ENCODE results near the gene HHATL. TPM values are rescaled to one million over a fixed set of nuclear protein-coding genes. Genes with fewer than 3 reads are reported as not detected.

The HHATL gene
- total and polyA plus RNA-seq, 2 of the 8 experiments (the other 6 are each of a cell fraction or from before 2014, with no cell fraction given) = 0.18 TPM; not detected in 1

DNA sequence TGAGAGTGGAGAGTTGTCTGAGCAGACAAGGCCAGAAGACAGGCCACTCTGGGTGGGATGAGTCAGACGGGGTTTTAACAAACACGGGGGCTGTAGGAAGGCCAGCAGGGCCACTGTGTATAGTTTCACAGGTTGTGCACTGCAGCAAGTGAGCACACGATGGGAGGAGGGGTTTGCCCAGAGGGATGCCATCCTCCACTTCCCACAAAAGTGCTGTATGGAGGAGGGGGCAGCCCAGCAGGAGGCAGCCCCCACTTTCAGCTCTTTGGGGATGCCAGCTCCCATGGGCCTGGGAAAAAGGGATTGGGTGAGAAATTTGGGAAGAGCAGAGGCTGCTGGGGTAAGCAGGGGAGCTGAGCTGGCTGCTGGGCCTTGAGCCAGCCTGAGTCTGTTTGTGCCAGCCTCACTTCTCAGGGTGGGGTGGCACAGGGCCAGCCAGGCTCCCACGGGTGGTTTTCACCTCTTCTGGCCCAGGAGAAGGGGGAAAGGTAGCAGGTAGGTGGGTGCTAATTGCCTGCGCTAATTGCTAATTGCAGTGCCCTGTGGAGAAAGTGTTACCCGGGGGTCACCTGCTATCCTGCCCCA lies 42.4 kb downstream of the HHATL start (continued):
- TF ChIP-seq, protein P1, sequence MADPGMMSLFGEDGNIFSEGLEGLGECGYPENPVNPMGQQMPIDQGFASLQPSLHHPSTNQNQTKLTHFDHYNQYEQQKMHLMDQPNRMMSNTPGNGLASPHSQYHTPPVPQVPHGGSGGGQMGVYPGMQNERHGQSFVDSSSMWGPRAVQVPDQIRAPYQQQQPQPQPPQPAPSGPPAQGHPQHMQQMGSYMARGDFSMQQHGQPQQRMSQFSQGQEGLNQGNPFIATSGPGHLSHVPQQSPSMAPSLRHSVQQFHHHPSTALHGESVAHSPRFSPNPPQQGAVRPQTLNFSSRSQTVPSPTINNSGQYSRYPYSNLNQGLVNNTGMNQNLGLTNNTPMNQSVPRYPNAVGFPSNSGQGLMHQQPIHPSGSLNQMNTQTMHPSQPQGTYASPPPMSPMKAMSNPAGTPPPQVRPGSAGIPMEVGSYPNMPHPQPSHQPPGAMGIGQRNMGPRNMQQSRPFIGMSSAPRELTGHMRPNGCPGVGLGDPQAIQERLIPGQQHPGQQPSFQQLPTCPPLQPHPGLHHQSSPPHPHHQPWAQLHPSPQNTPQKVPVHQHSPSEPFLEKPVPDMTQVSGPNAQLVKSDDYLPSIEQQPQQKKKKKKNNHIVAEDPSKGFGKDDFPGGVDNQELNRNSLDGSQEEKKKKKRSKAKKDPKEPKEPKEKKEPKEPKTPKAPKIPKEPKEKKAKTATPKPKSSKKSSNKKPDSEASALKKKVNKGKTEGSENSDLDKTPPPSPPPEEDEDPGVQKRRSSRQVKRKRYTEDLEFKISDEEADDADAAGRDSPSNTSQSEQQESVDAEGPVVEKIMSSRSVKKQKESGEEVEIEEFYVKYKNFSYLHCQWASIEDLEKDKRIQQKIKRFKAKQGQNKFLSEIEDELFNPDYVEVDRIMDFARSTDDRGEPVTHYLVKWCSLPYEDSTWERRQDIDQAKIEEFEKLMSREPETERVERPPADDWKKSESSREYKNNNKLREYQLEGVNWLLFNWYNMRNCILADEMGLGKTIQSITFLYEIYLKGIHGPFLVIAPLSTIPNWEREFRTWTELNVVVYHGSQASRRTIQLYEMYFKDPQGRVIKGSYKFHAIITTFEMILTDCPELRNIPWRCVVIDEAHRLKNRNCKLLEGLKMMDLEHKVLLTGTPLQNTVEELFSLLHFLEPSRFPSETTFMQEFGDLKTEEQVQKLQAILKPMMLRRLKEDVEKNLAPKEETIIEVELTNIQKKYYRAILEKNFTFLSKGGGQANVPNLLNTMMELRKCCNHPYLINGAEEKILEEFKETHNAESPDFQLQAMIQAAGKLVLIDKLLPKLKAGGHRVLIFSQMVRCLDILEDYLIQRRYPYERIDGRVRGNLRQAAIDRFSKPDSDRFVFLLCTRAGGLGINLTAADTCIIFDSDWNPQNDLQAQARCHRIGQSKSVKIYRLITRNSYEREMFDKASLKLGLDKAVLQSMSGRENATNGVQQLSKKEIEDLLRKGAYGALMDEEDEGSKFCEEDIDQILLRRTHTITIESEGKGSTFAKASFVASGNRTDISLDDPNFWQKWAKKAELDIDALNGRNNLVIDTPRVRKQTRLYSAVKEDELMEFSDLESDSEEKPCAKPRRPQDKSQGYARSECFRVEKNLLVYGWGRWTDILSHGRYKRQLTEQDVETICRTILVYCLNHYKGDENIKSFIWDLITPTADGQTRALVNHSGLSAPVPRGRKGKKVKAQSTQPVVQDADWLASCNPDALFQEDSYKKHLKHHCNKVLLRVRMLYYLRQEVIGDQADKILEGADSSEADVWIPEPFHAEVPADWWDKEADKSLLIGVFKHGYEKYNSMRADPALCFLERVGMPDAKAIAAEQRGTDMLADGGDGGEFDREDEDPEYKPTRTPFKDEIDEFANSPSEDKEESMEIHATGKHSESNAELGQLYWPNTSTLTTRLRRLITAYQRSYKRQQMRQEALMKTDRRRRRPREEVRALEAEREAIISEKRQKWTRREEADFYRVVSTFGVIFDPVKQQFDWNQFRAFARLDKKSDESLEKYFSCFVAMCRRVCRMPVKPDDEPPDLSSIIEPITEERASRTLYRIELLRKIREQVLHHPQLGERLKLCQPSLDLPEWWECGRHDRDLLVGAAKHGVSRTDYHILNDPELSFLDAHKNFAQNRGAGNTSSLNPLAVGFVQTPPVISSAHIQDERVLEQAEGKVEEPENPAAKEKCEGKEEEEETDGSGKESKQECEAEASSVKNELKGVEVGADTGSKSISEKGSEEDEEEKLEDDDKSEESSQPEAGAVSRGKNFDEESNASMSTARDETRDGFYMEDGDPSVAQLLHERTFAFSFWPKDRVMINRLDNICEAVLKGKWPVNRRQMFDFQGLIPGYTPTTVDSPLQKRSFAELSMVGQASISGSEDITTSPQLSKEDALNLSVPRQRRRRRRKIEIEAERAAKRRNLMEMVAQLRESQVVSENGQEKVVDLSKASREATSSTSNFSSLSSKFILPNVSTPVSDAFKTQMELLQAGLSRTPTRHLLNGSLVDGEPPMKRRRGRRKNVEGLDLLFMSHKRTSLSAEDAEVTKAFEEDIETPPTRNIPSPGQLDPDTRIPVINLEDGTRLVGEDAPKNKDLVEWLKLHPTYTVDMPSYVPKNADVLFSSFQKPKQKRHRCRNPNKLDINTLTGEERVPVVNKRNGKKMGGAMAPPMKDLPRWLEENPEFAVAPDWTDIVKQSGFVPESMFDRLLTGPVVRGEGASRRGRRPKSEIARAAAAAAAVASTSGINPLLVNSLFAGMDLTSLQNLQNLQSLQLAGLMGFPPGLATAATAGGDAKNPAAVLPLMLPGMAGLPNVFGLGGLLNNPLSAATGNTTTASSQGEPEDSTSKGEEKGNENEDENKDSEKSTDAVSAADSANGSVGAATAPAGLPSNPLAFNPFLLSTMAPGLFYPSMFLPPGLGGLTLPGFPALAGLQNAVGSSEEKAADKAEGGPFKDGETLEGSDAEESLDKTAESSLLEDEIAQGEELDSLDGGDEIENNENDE (IDR thresholded peaks at IDR 0.05; ENCODE audit: insufficient replicate concordance, low read length) = no peak
- TF ChIP-seq, protein P2, sequence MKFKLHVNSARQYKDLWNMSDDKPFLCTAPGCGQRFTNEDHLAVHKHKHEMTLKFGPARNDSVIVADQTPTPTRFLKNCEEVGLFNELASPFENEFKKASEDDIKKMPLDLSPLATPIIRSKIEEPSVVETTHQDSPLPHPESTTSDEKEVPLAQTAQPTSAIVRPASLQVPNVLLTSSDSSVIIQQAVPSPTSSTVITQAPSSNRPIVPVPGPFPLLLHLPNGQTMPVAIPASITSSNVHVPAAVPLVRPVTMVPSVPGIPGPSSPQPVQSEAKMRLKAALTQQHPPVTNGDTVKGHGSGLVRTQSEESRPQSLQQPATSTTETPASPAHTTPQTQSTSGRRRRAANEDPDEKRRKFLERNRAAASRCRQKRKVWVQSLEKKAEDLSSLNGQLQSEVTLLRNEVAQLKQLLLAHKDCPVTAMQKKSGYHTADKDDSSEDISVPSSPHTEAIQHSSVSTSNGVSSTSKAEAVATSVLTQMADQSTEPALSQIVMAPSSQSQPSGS (IDR thresholded peaks at IDR 0.05; ENCODE audit: low read length) = no peak
- TF ChIP-seq KDM1A (IDR thresholded peaks at IDR 0.05; ENCODE audit: borderline replicate concordance, low read length) (no peak), YY1 (IDR thresholded peaks at IDR 0.05; ENCODE audit: low read depth, low read length) (no peak), JUND (IDR thresholded peaks at IDR 0.05; ENCODE audit: low read length) (no peak), POLR2AphosphoS5 (IDR thresholded peaks at IDR 0.05; ENCODE audit: low read depth, low read length) (no peak), KDM4A (IDR thresholded peaks at IDR 0.05; ENCODE audit: low read depth, low read length, severe bottlenecking) (no peak), SRF (IDR thresholded peaks at IDR 0.05; ENCODE audit: low read depth, low read length) (no peak)
- TF ChIP-seq, protein P3, sequence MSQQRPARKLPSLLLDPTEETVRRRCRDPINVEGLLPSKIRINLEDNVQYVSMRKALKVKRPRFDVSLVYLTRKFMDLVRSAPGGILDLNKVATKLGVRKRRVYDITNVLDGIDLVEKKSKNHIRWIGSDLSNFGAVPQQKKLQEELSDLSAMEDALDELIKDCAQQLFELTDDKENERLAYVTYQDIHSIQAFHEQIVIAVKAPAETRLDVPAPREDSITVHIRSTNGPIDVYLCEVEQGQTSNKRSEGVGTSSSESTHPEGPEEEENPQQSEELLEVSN (IDR thresholded peaks at IDR 0.05) = no peak
